OCI-LY7 (cell line): ENCODE data around the gene ENHO. TPM values are rescaled to one million over a fixed set of nuclear protein-coding genes. Genes with fewer than 3 reads are reported as not detected.

Source experiments
- BruUV-seq: library from RNA; stranded (reverse); fragments of 400-500 nt; replicated peaks from 2 replicates; lab custom pipeline; 2021; lab: Mats Ljungman, UMichigan
- CTCF ChIA-PET: fragments of 300-600 bp; sonication (Branson Sonifier 250); formaldehyde crosslinking; loops from one replicate; lab custom pipeline; 2022; ENCODE audit warnings: antibody characterized with exemption; ENCODE audit not compliant: unreplicated experiment; lab: Charles Lee
- POLR2A ChIA-PET: fragments of 300-600 bp; sonication (Branson Sonifier 250); formaldehyde crosslinking; loops from one replicate; lab custom pipeline; 2022; ENCODE audit warnings: antibody characterized with exemption; lab: Charles Lee
- DNase-seq: peaks from one replicate; pipeline ENCODE4 v3.0.0-alpha.2; 2015; ENCODE audit warnings: low spot score
- H2AFZ ChIP-seq: fragments of 200-600 bp; sonication (generic), shearing (Covaris generic); 2 replicates; pipeline ENCODE4 v1.6.1; 2014; ENCODE audit warnings: mild to moderate bottlenecking, antibody characterized with exemption, low read length, moderate library complexity
- H3K27ac ChIP-seq: fragments of 200-600 bp; sonication (generic); 2 replicates; pipeline ENCODE4 v1.5.1; 2014; ENCODE audit warnings: mixed run types, low read depth, mild to moderate bottlenecking, moderate library complexity, low read length, inconsistent platforms; ENCODE audit not compliant: poor library complexity, severe bottlenecking
- H3K36me3 ChIP-seq: fragments of 200-600 bp; sonication (generic); 2 replicates; pipeline ENCODE4 v1.6.1; 2014; ENCODE audit warnings: mild to moderate bottlenecking, antibody characterized with exemption, low read length, moderate library complexity, mixed read lengths; ENCODE audit not compliant: insufficient read depth
- H3K4me1 ChIP-seq: fragments of 200-600 bp; sonication (generic); 2 replicates; pipeline ENCODE4 v1.5.1; 2014; ENCODE audit warnings: mild to moderate bottlenecking, low read length; ENCODE audit not compliant: insufficient read depth, poor library complexity, severe bottlenecking
- H3K4me2 ChIP-seq: fragments of 200-600 bp; sonication (generic); 2 replicates; pipeline ENCODE4 v1.6.1; 2014; ENCODE audit warnings: mild to moderate bottlenecking, low read length
- H3K4me3 ChIP-seq: fragments of 200-600 bp; sonication (generic); 2 replicates; pipeline ENCODE4 v1.5.1; 2014; ENCODE audit warnings: mild to moderate bottlenecking, low read depth, low read length; ENCODE audit not compliant: poor library complexity, severe bottlenecking
- H3K79me2 ChIP-seq: fragments of 200-600 bp; sonication (generic); 2 replicates; pipeline ENCODE4 v1.6.1; 2016; ENCODE audit warnings: low read depth, mild to moderate bottlenecking, low read length, moderate library complexity, mixed read lengths; ENCODE audit not compliant: insufficient read depth
- H3K9me2 ChIP-seq: fragments of 200-600 bp; sonication (generic); 2 replicates; pipeline ENCODE4 v1.6.1; 2016; ENCODE audit warnings: mild to moderate bottlenecking, low read length, mixed read lengths; ENCODE audit not compliant: insufficient read depth
- H3K9me3 ChIP-seq: fragments of 200-600 bp; sonication (generic); 2 replicates; pipeline ENCODE4 v1.6.1; 2014; ENCODE audit warnings: mild to moderate bottlenecking, mixed run types, low read length, mixed read lengths
- H4K20me1 ChIP-seq: fragments of 200-600 bp; sonication (generic); 2 replicates; pipeline ENCODE4 v1.6.1; 2014; ENCODE audit warnings: mild to moderate bottlenecking, antibody characterized with exemption, low read length, moderate library complexity, mixed read lengths; ENCODE audit not compliant: insufficient read depth
- EZH2phosphoT487 ChIP-seq: fragments of 200-600 bp; sonication (generic); IDR thresholded peaks from 2 replicates; pipeline ENCODE4 v1.6.1; 2018; ENCODE audit warnings: low read depth, borderline replicate concordance, mild to moderate bottlenecking, mixed run types, antibody characterized with exemption, low read length, moderate library complexity, mixed read lengths
- intact Hi-C: fragments of 100-400 bp; cut with micrococcal nuclease; formaldehyde crosslinking; loops from one replicate; pipeline ENCODE4 v1.10.0; 2022; ENCODE audit not compliant: unreplicated experiment
- total RNA-seq, 2 experiments: library from RNA; depleted of rRNA in 1 of 2; stranded (reverse); fragments of >200 nt in 1 of 2; shearing (Covaris generic) in 1 of 2; gene quantifications; 2 replicates each; pipeline ENCODE4 v1.2.3, GENCODE V29; 2014 to 2022
- TF ChIP-seq, protein P1 (sequence below): fragments of 200-600 bp; sonication (generic); conservative IDR thresholded peaks from 2 replicates; pipeline ENCODE4 v1.5.1; 2014; ENCODE audit warnings: mild to moderate bottlenecking, antibody characterized with exemption, low read length, moderate library complexity, mixed read lengths

The ENHO gene
- total RNA-seq, 2 experiments from 2014 or later: 0.91 TPM; not detected in 1

DNA sequence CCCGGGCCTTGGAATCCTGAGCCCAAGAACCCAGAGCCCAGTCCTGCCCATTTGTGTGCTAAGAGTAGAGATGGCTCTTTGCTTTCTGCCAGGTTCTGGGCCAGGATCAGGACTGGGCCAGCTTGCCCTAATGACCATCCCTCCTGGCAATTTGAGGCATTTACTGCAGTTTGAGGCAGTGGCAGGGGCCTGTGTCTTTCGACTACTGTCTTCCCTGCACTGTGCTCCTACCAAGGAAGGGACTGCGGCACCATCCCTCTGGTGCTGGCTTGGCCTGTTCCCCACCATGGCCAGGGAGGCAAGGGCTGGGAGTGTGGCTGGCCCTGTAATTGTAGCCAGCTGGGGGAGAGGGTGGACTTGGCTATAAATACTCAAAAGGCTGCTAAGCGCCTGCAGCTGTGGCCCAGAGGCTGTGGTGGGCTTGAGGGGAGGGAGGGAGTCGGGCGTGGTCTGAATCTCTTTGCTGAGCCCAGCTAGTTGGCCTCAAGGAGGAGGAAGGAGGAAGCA is 4.6 kb downstream of the ENHO start:
- H3K79me2 ChIP-seq: no peaks in the 10 kb centered on the region
- peaks cover 12% of the 10 kb centered on the region for H3K4me1 ChIP-seq
- intact Hi-C loops: no loop called here
- H3K4me3 ChIP-seq: no peak overlapping the region
- POLR2A ChIA-PET: no interaction called here
- TF ChIP-seq, protein P1, sequence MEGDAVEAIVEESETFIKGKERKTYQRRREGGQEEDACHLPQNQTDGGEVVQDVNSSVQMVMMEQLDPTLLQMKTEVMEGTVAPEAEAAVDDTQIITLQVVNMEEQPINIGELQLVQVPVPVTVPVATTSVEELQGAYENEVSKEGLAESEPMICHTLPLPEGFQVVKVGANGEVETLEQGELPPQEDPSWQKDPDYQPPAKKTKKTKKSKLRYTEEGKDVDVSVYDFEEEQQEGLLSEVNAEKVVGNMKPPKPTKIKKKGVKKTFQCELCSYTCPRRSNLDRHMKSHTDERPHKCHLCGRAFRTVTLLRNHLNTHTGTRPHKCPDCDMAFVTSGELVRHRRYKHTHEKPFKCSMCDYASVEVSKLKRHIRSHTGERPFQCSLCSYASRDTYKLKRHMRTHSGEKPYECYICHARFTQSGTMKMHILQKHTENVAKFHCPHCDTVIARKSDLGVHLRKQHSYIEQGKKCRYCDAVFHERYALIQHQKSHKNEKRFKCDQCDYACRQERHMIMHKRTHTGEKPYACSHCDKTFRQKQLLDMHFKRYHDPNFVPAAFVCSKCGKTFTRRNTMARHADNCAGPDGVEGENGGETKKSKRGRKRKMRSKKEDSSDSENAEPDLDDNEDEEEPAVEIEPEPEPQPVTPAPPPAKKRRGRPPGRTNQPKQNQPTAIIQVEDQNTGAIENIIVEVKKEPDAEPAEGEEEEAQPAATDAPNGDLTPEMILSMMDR: no peak
- no peak for TF ChIP-seq EZH2phosphoT487
- no peak overlapping the region for H3K4me2 ChIP-seq
- H3K27ac ChIP-seq: no peak overlapping the region
- BruUV-seq: no TSS peak
- H3K9me2 ChIP-seq: no peaks in the 10 kb centered on the region
- no peak overlapping the region for H2AFZ ChIP-seq
- no peaks in the 10 kb centered on the region for H3K36me3 ChIP-seq
- no peaks in the 10 kb centered on the region for H3K9me3 ChIP-seq
- no peak for DNase-seq
- CTCF ChIA-PET: no interaction called here
- no peaks in the 10 kb centered on the region for H4K20me1 ChIP-seq

DNA sequence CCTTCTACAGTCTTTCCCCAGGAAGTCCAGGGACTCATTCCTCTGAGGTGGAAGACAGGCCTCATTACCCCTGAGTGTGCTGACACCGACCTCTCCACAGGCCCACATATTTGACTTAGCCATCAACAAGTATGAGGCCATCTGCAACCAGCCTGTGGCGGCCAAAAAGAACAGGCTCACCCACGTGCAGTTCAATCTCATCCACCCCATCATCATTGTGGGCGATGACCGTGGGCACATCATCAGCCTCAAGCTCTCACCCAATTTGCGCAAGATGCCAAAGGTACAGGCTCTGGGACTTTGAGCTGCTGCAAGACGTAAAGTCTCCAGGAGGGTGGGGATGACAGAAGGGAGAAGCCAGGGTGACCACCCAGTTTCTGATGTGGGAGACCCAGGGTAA is 5.6 kb downstream of the ENHO start:
- Histone ChIP-seq H3K79me2 (no peaks in the 10 kb centered on the region), H3K4me1 (peaks cover 9% of the 10 kb centered on the region), H3K4me2 (no peak overlapping the region), H3K9me3 (no peaks in the 10 kb centered on the region), H4K20me1 (no peaks in the 10 kb centered on the region), H2AFZ (no peak overlapping the region), H3K4me3 (no peak overlapping the region), H3K27ac (no peak overlapping the region), H3K36me3 (no peaks in the 10 kb centered on the region), H3K9me2 (no peaks in the 10 kb centered on the region)
- DNase-seq: no peak
- no peak for TF ChIP-seq EZH2phosphoT487
- TF ChIP-seq, protein P1: no peak
- CTCF ChIA-PET: no interaction called here
- no TSS peak for BruUV-seq
- intact Hi-C loops: no loop called here
- POLR2A ChIA-PET: interaction anchor here (0.6 kb wide), 1 partner anchor 813 kb away, joined by 4 read pairs; no protein-coding TSS in a partner anchor

DNA sequence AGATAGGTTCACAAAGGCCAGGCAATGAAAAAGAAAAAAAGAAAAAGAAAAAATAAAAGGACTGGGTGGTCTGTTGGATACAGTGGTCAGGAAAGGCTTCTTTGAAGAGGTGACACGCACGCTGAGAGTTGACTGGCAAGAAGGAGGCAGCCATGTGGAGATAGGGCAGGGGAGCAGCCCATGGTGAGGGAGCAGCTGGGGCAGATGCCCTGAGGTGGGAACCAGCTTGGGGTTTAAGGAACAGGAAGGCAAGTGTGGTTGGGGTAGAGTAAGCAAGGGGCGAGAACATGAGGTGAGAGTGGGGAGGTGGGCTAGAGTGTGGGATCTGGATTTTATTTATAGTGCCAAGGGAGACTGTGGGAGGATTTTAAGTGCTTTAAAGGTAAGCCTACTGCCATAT is 6.8 kb downstream of the ENHO start:
- Histone ChIP-seq H3K4me3 (no peak overlapping the region), H3K27ac (no peak overlapping the region), H4K20me1 (no peaks in the 10 kb centered on the region), H3K79me2 (no peaks in the 10 kb centered on the region), H2AFZ (no peak overlapping the region), H3K9me2 (no peaks in the 10 kb centered on the region), H3K9me3 (no peaks in the 10 kb centered on the region), H3K4me2 (no peak overlapping the region), H3K36me3 (no peaks in the 10 kb centered on the region), H3K4me1 (peaks cover 9% of the 10 kb centered on the region)
- TF ChIP-seq, protein P1: no peak
- no peak for TF ChIP-seq EZH2phosphoT487
- DNase-seq: no peak
- CTCF ChIA-PET: no interaction called here
- intact Hi-C loops: no loop called here
- POLR2A ChIA-PET: no interaction called here
- BruUV-seq: no TSS peak
